Kidney (tissue), 14 donors: ENCODE data around the gene BCAN. TPM values are rescaled to one million over a fixed set of nuclear protein-coding genes. Genes with fewer than 3 reads are reported as not detected.

Source experiments
- DNase-seq, 5 donors: peaks; one replicate each; pipeline ENCODE4 v3.0.0-alpha.2; 2013 to 2020
- FAIRE-seq: peaks from 2 replicates; lab custom pipeline; 2012; peaks lifted over from hg19 to GRCh38; lab: Jason Lieb, UNC
- H3K27ac ChIP-seq, 2 donors: one replicate each; pipeline ENCODE4 v1.7.0; 2013; ENCODE audit warnings: low read depth in 2 of 2, low read length in 2 of 2, inconsistent platforms in 1 of 2
- H3K27me3 ChIP-seq: one replicate; pipeline ENCODE4 v1.7.1; 2013; ENCODE audit warnings: low read length, inconsistent platforms; ENCODE audit not compliant: control insufficient read depth, insufficient read depth
- H3K36me3 ChIP-seq, 3 donors: one replicate each; pipeline versions ENCODE4 v1.7.0 to v1.7.1; 2013; ENCODE audit warnings: low read length in 3 of 3, control low read depth in 1 of 3, inconsistent platforms in 1 of 3; ENCODE audit not compliant: insufficient read depth in 3 of 3, control insufficient read depth in 2 of 3
- H3K4me1 ChIP-seq, 3 donors: one replicate each; pipeline versions ENCODE4 v1.7.0 to v1.7.1; 2013; ENCODE audit warnings: low read length in 3 of 3, inconsistent platforms in 1 of 3, low read depth in 1 of 3; ENCODE audit not compliant: control insufficient read depth in 2 of 3, insufficient read depth in 2 of 3
- H3K4me3 ChIP-seq, 3 donors: one replicate each; pipeline versions ENCODE4 v1.7.0 to v1.8.1; 2013; ENCODE audit warnings: low read length in 3 of 3, control low read depth in 1 of 3, inconsistent platforms in 1 of 3
- H3K9ac ChIP-seq, 3 donors: one replicate each; pipeline versions ENCODE4 v1.7.0 to v1.7.1; 2013; ENCODE audit warnings: low read length in 3 of 3, control low read depth in 1 of 3, inconsistent platforms in 1 of 3
- H3K9me3 ChIP-seq, 3 donors: one replicate each; pipeline versions ENCODE4 v1.7.0 to v1.7.1; 2013; ENCODE audit warnings: low read length in 3 of 3, control low read depth in 1 of 3, inconsistent platforms in 1 of 3; ENCODE audit not compliant: control insufficient read depth in 2 of 3, insufficient read depth in 1 of 3
- CTCF ChIP-seq: IDR thresholded peaks from 3 replicates; pipeline ENCODE4 v1.5.1; 2012; ENCODE audit warnings: mild to moderate bottlenecking, moderate library complexity, borderline replicate concordance; ENCODE audit not compliant: insufficient read depth; ENCODE audit errors: extremely low read depth
- intact Hi-C: fragments of 100-400 bp; cut with DNase I; formaldehyde crosslinking; loops from one replicate; pipeline ENCODE4 v1.11.1; 2022
- polyA plus RNA-seq: library from polyadenylated mRNA; stranded (reverse); fragments of 350-450 nt; fragmentation: Illumina TruSeq; extraction: RNeasy Lipid Tissue Mini Kit (QIAGEN cat#74804); gene quantifications from one replicate; pipeline ENCODE4 v1.2.3, GENCODE V29; 2014; ENCODE audit warnings: low read depth, low replicate concordance; ENCODE audit not compliant: insufficient read depth
- total RNA-seq: library from RNA; stranded (reverse); fragmentation: NEBNext Ultra II Directional; extraction: Animal tissue kit (Norgen Biotek cat#: 25700); gene quantifications from one replicate; pipeline ENCODE4 v1.2.1, GENCODE V29; 2021
- donor health status: control.
- donor health status: control.
- donor health status: control.
- donor health status: control.
- donor health status: control.
- donor health status: DM: yes; HTN: yes; CAD: no.
- donor health status: Normal renal cell carcinoma (clear cell type).

BCAN gene
- total and polyA plus RNA-seq, 2 donors from 2014 or later, result 0.19 to 0.45 TPM

- FAIRE-seq, result no peak
- intact Hi-C loops, result no loop called here
- DNase-seq, result peak in 4 of 5 donors; percentile 81 to 85 (median 84)
- H3K9me3 ChIP-seq, result no peaks in the 10 kb centered on the region
- H3K4me3 ChIP-seq, result no peak overlapping the region
- no peaks in the 10 kb centered on the region for H3K36me3 ChIP-seq
- no peak for TF ChIP-seq CTCF
- H3K4me1 ChIP-seq, result peaks cover 2 to 43% (median 28%) of the 10 kb centered on the region in 3 donors
- H3K27me3 ChIP-seq, result no peaks in the 10 kb centered on the region
- H3K27ac ChIP-seq, result peak overlapping the region; percentile 65 to 84
- H3K9ac ChIP-seq, result peak overlapping the region in 2 of 3 donors; percentile 29 to 52
Observed at GRCh38 chr1:156664046-156664766, 22.3 kb downstream of the BCAN start.

GRCh38 chr1:156664767-156665411, 23.0 kb downstream of the BCAN start:
- no peak for FAIRE-seq
- H3K36me3 ChIP-seq, result no peaks in the 10 kb centered on the region
- H3K9me3 ChIP-seq, result no peaks in the 10 kb centered on the region
- intact Hi-C loops, result no loop called here
- no peak overlapping the region for H3K4me3 ChIP-seq
- peak in 4 of 5 donors; percentile 49 to 92 (median 72) for DNase-seq
- peak overlapping the region in 2 of 3 donors; percentile 26 to 52 for H3K9ac ChIP-seq
- no peaks in the 10 kb centered on the region for H3K27me3 ChIP-seq
- peak overlapping the region; percentile 71 to 84 for H3K27ac ChIP-seq
- no peak for TF ChIP-seq CTCF
- H3K4me1 ChIP-seq, result peaks cover 2 to 37% (median 23%) of the 10 kb centered on the region in 3 donors

GRCh38 chr1:156665539-156665938, 23.6 kb downstream of the BCAN start:
- Histone ChIP-seq H3K4me1 (peaks cover 2 to 33% (median 23%) of the 10 kb centered on the region in 3 donors), H3K9ac (no peak overlapping the region), H3K9me3 (no peaks in the 10 kb centered on the region), H3K27me3 (no peaks in the 10 kb centered on the region), H3K4me3 (no peak overlapping the region), H3K36me3 (no peaks in the 10 kb centered on the region), H3K27ac (peak overlapping the region; percentile 71 to 80)
- DNase-seq, result no peak
- no peak for FAIRE-seq
- no peak for TF ChIP-seq CTCF
- intact Hi-C loops, result no loop called here
